Breast epithelium (tissue), 4 donors: ENCODE results near the gene TNS1. TPM values are rescaled to one million over a fixed set of nuclear protein-coding genes. Genes with fewer than 3 reads are reported as not detected.

Source experiments
- DNase-seq, 2 donors: peaks; one replicate each; pipeline ENCODE4 v3.0.0-alpha.2; 2019; ENCODE audit warnings: low spot score in 2 of 2
- H3K27ac ChIP-seq, 2 donors: fragments of 200-600 bp; sonication (generic) in 1 of 2; one replicate each; pipeline ENCODE4 v1.5.1; 2016 to 2019; ENCODE audit warnings: mild to moderate bottlenecking in 1 of 2
- H3K27me3 ChIP-seq, 2 donors: fragments of 200-600 bp; sonication (generic) in 1 of 2; one replicate each; pipeline versions ENCODE4 v1.5.1 to v1.6.0; 2017 to 2019; ENCODE audit warnings: control low read depth in 1 of 2, mild to moderate bottlenecking in 1 of 2
- H3K36me3 ChIP-seq: fragments of 200-600 bp; one replicate; pipeline ENCODE4 v1.5.1; 2019
- H3K4me1 ChIP-seq, 2 donors: fragments of 200-600 bp; sonication (generic); one replicate each; pipeline ENCODE4 v1.5.1; 2016 to 2019; ENCODE audit warnings: control low read depth in 1 of 2
- H3K4me3 ChIP-seq, 3 donors: fragments of 200-600 bp; sonication (generic); 1 replicate in 2 of 3; 2 replicates in 1 of 3; pipeline ENCODE4 v1.5.1; 2016 to 2019; ENCODE audit warnings: mild to moderate bottlenecking in 3 of 3, moderate library complexity in 2 of 3
- H3K9me3 ChIP-seq, 2 donors: fragments of 200-600 bp; sonication (generic) in 1 of 2; one replicate each; pipeline ENCODE4 v1.5.1; 2016 to 2019; ENCODE audit warnings: control low read depth in 1 of 2
- POLR2A ChIP-seq: fragments of 450-650 bp; IDR thresholded peaks from one replicate; pipeline ENCODE4 v1.6.1; 2016; ENCODE audit warnings: antibody characterized with exemption, mild to moderate bottlenecking, moderate library complexity
- POLR2AphosphoS5 ChIP-seq, 3 donors: sonication (generic); formaldehyde crosslinking; IDR thresholded peaks; one replicate each; pipeline ENCODE4 v1.6.1; 2017; ENCODE audit warnings: antibody characterized with exemption in 3 of 3
- intact Hi-C: fragments of 100-400 bp; cut with DNase I; formaldehyde crosslinking; loops from one replicate; pipeline ENCODE4 v1.15.1; 2023; ENCODE audit warnings: low total_unique reads
- total RNA-seq, 3 donors: library from RNA; depleted of rRNA; stranded (reverse); fragments of >200 nt; gene quantifications; one replicate each; pipeline ENCODE4 v1.1.0, GENCODE V29; 2016
- TF ChIP-seq, protein P1 (sequence below), 3 donors: fragments of 450-650 bp; IDR thresholded peaks; one replicate each; pipeline ENCODE4 v1.5.1; 2016 to 2017; ENCODE audit warnings: antibody characterized with exemption in 3 of 3, mild to moderate bottlenecking in 3 of 3, moderate library complexity in 3 of 3

The TNS1 gene
- total RNA-seq, 3 donors from 2014 or later = 141 to 577 (median 154) TPM

DNA sequence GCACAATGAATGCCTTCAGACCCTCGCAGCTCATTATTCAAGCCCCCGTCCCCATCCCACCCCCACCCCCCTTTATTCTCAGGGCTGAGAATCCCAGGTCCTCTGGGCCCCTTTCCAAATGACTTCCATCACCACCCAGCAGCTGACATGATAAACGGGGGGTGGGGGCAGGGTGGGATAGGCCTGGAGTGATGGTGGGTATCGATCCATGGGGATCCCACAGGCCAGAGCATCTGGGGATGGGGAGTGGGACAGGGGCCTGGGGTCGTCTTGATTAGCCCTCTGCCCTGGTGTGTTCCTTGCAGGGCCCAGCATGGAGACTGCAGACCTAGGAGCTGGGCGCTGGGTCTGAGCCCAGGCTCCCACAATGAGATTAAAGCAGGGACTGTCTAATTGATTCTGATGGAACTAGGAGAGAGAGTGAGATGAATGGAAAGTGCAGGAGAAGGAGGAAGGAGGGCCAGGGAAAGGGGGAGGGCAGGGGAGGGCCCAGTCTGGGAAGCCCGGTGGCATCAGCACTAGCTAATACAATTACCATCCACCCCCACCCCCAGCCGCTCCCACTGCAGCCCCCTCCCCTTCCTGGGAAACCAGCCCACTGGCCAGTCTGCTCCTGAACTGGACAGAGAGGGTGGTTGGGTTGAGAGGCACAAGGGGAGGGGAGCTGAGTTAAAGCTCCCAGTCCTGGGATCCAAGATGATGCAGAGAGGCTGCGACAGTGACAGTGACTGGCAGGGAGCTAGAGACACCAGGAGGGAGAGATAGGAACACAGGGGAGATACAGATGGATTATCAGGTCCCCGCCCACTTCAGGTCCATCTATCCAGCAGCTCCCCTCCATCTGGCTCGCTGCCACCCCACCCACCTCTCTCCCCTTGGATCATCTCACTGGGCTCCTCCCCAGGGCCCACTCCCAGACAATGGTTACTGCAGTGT lies 13.1 kb upstream of the TNS1 start:
- TF ChIP-seq POLR2A = no peak
- TF ChIP-seq, protein P1, sequence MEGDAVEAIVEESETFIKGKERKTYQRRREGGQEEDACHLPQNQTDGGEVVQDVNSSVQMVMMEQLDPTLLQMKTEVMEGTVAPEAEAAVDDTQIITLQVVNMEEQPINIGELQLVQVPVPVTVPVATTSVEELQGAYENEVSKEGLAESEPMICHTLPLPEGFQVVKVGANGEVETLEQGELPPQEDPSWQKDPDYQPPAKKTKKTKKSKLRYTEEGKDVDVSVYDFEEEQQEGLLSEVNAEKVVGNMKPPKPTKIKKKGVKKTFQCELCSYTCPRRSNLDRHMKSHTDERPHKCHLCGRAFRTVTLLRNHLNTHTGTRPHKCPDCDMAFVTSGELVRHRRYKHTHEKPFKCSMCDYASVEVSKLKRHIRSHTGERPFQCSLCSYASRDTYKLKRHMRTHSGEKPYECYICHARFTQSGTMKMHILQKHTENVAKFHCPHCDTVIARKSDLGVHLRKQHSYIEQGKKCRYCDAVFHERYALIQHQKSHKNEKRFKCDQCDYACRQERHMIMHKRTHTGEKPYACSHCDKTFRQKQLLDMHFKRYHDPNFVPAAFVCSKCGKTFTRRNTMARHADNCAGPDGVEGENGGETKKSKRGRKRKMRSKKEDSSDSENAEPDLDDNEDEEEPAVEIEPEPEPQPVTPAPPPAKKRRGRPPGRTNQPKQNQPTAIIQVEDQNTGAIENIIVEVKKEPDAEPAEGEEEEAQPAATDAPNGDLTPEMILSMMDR (IDR thresholded peaks at IDR 0.05) = no peak
- TF ChIP-seq POLR2AphosphoS5 (IDR thresholded peaks at IDR 0.05) = no peak
- H3K4me1 ChIP-seq = peaks cover 0 to 11% of the 10 kb centered on the region in 2 donors
- no peaks in the 10 kb centered on the region for H3K36me3 ChIP-seq

GRCh38 chr2:218014706-218015585 lies 12.2 kb upstream of the TNS1 start:
- Histone ChIP-seq H3K4me1 (peaks cover 0 to 14% of the 10 kb centered on the region in 2 donors), H3K9me3 (no peaks in the 10 kb centered on the region), H3K27me3 (no peaks in the 10 kb centered on the region), H3K36me3 (no peaks in the 10 kb centered on the region), H3K4me3 (no peak overlapping the region), H3K27ac (no peak overlapping the region)
- TF ChIP-seq, protein P1 (IDR thresholded peaks at IDR 0.05) = no peak
- no peak for TF ChIP-seq POLR2A
- no peak for TF ChIP-seq POLR2AphosphoS5 (IDR thresholded peaks at IDR 0.05)
- intact Hi-C loops = no loop called here
- no peak for DNase-seq

More for the DNA sequence above, 13.1 kb upstream of the TNS1 start:
- H3K27ac ChIP-seq = no peak overlapping the region
- no peaks in the 10 kb centered on the region for H3K27me3 ChIP-seq
- intact Hi-C loops = no loop called here
- DNase-seq = no peak
- no peaks in the 10 kb centered on the region for H3K9me3 ChIP-seq
- no peak overlapping the region for H3K4me3 ChIP-seq

- H3K27me3 ChIP-seq = no peaks in the 10 kb centered on the region
- peaks cover 0 to 14% of the 10 kb centered on the region in 2 donors for H3K4me1 ChIP-seq
- intact Hi-C loops = no loop called here
- no peaks in the 10 kb centered on the region for H3K9me3 ChIP-seq
- H3K36me3 ChIP-seq = no peaks in the 10 kb centered on the region
- no peak overlapping the region for H3K27ac ChIP-seq
- DNase-seq = no peak
- no peak for TF ChIP-seq POLR2AphosphoS5 (IDR thresholded peaks at IDR 0.05)
- TF ChIP-seq POLR2A = no peak
- TF ChIP-seq, protein P1 (IDR thresholded peaks at IDR 0.05) = no peak
- no peak overlapping the region for H3K4me3 ChIP-seq
Observed at GRCh38 chr2:218013289-218013688, 10.5 kb upstream of the TNS1 start.

GRCh38 chr2:218012284-218012683 lies 9.5 kb upstream of the TNS1 start:
- DNase-seq = no peak
- no peak overlapping the region for H3K4me3 ChIP-seq
- H3K9me3 ChIP-seq = no peaks in the 10 kb centered on the region
- no peaks in the 10 kb centered on the region for H3K36me3 ChIP-seq
- no peak for TF ChIP-seq POLR2AphosphoS5 (IDR thresholded peaks at IDR 0.05)
- TF ChIP-seq POLR2A = no peak
- TF ChIP-seq, protein P1 (IDR thresholded peaks at IDR 0.05) = no peak
- no peak overlapping the region for H3K27ac ChIP-seq
- intact Hi-C loops = no loop called here
- H3K4me1 ChIP-seq = peaks cover 0 to 11% of the 10 kb centered on the region in 2 donors
- H3K27me3 ChIP-seq = no peaks in the 10 kb centered on the region
